Keratinocyte (primary cell): ENCODE results near the gene NFAT5.

Experiments used
- EZH2 ChIP-seq: IDR thresholded peaks from one replicate; pipeline ENCODE4 v1.6.1; 2012; ENCODE audit warnings: inconsistent platforms, mild to moderate bottlenecking, low read length, moderate library complexity
- TF ChIP-seq, protein P1 (sequence below), 3 experiments: IDR thresholded peaks in 1 of 3; conservative IDR thresholded peaks in 1 of 3; optimal IDR thresholded peaks in 1 of 3; 2 replicates in 2 of 3; 3 replicates in 1 of 3; pipeline versions ENCODE3 to v1.5.1; 2011; ENCODE audit warnings: low read length in 3 of 3, mild to moderate bottlenecking in 3 of 3, moderate library complexity in 2 of 3, control low read depth in 1 of 3, inconsistent platforms in 1 of 3; ENCODE audit not compliant: insufficient read depth in 2 of 3; ENCODE audit errors: extremely low read depth in 1 of 3

DNA sequence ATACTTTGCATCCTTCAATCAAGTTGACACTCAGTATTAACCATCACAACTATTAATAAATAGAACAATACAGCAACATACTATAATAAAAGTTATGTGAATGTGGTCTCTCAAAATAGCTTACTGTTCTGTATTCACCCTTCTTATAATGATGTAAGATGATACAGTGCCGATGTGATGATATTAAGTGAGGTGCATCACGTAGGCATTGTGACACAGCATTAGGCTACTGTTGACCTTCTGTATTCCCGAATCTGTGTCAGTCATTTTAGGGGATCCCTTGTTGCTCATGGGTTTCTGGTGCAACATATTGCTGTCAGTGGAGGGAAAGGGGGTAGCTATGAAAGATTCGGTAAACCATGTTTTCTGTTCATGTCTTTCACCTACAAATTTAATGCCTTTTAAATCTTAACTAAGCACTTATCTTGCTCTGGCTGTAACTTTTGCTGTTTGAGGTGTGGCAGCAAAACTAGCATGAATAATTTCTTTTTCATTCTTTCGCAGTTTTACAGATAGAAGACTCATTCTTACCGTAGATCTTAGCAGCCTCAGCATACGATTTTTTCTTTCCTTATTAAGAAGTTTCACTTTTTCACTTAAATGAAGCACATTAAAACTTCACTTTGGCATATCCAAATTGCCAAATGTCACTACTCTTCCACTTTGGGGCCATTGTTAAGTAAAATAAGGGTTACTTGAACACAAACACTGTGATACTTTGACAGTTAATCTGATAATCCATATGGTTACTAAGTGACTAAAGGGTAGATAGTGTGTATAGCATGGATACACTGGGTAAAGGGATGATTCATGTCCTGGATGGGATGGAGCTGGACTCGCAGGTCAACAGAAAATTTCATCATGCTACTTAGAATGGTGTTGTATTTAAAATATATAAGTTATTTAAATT, 29.6 kb downstream of the NFAT5 start:
- TF ChIP-seq, protein P1, sequence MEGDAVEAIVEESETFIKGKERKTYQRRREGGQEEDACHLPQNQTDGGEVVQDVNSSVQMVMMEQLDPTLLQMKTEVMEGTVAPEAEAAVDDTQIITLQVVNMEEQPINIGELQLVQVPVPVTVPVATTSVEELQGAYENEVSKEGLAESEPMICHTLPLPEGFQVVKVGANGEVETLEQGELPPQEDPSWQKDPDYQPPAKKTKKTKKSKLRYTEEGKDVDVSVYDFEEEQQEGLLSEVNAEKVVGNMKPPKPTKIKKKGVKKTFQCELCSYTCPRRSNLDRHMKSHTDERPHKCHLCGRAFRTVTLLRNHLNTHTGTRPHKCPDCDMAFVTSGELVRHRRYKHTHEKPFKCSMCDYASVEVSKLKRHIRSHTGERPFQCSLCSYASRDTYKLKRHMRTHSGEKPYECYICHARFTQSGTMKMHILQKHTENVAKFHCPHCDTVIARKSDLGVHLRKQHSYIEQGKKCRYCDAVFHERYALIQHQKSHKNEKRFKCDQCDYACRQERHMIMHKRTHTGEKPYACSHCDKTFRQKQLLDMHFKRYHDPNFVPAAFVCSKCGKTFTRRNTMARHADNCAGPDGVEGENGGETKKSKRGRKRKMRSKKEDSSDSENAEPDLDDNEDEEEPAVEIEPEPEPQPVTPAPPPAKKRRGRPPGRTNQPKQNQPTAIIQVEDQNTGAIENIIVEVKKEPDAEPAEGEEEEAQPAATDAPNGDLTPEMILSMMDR (optimal IDR thresholded peaks at IDR 0.05 in 1 of 3, IDR thresholded peaks at IDR 0.05 in 1 of 3, conservative IDR thresholded peaks at IDR 0.05 in 1 of 3; ENCODE audit: extremely low read depth in 1 of 3, insufficient read depth in 2 of 3, low read length in 3 of 3): no peak
- TF ChIP-seq EZH2: no peak
